Measurements from ENCODE around the gene VIT.

The VIT gene

GRCh38 chr2:36743954-36744353, 47.4 kb downstream of the VIT start:
- TF ChIP-seq CTCF (IDR thresholded peaks at IDR 0.05; ENCODE audit: insufficient read depth, missing control alignments) = no peak
- FAIRE-seq (no peak), DNase-seq (ENCODE audit: insufficient read length, low spot score) (no peak)

GRCh38 chr2:36748166-36748565, 51.7 kb downstream of the VIT start:
- no peak for TF ChIP-seq CTCF (IDR thresholded peaks at IDR 0.05; ENCODE audit: insufficient read depth, missing control alignments)
- no peak for FAIRE-seq

GRCh38 chr2:36750101-36750500, 53.6 kb downstream of the VIT start:
- no peak for TF ChIP-seq CTCF (IDR thresholded peaks at IDR 0.05; ENCODE audit: insufficient read depth, missing control alignments)
- DNase-seq (ENCODE audit: insufficient read length, low spot score) = no peak
- no peak for FAIRE-seq

More at GRCh38 chr2:36748166-36748565, 51.7 kb downstream of the VIT start:
- DNase-seq (ENCODE audit: insufficient read length, low spot score) = no peak

- DNase-seq (ENCODE audit: insufficient read length, low spot score) = no peak
Observed at GRCh38 chr2:36753706-36754221, 57.3 kb downstream of the VIT start.

GRCh38 chr2:36754578-36754977, 58.1 kb downstream of the VIT start:
- FAIRE-seq (no peak), DNase-seq (ENCODE audit: insufficient read length, low spot score) (no peak)
- TF ChIP-seq CTCF (IDR thresholded peaks at IDR 0.05; ENCODE audit: insufficient read depth, missing control alignments) = no peak

More at GRCh38 chr2:36753706-36754221, 57.3 kb downstream of the VIT start:
- no peak for TF ChIP-seq CTCF (IDR thresholded peaks at IDR 0.05; ENCODE audit: insufficient read depth, missing control alignments)
- FAIRE-seq = no peak

- no peak for DNase-seq (ENCODE audit: insufficient read length, low spot score)
- FAIRE-seq = no peak
- no peak for TF ChIP-seq CTCF (IDR thresholded peaks at IDR 0.05; ENCODE audit: insufficient read depth, missing control alignments)
Observed at GRCh38 chr2:36756438-36756837, 59.9 kb downstream of the VIT start.

- TF ChIP-seq CTCF (IDR thresholded peaks at IDR 0.05; ENCODE audit: insufficient read depth, missing control alignments) = no peak
- no peak for FAIRE-seq
- no peak for DNase-seq (ENCODE audit: insufficient read length, low spot score)
Observed at GRCh38 chr2:36762764-36763490, 66.4 kb downstream of the VIT start.

Measured in D721Med (cell line).